Lower lobe of right lung (tissue), 2 donors: ENCODE results near the gene COL9A2. TPM values are rescaled to one million over a fixed set of nuclear protein-coding genes. Genes with fewer than 3 reads are reported as not detected.
"Not testable (repeated sequence)": the region's sequence is repeated elsewhere in the genome, so short reads cannot be mapped to it uniquely, and the experiment has no call there.

Experiments used
- ATAC-seq, 2 donors: fragments of 200-7000 bp; cut with Tn5 transposase; one replicate each; pipeline ENCODE4 v1.9.1; 2020 to 2022; ENCODE audit warnings: mild to moderate bottlenecking in 2 of 2, moderate library complexity in 2 of 2
- DNase-seq: peaks from one replicate; pipeline ENCODE4 v3.0.0-alpha.2; 2020
- H3K27ac ChIP-seq: fragments of 200-600 bp; one replicate; pipeline ENCODE4 v1.8.0; 2022
- H3K27me3 ChIP-seq: fragments of 200-600 bp; one replicate; pipeline ENCODE4 v1.8.0; 2022; ENCODE audit warnings: low read depth
- H3K36me3 ChIP-seq: fragments of 200-600 bp; one replicate; pipeline ENCODE4 v1.8.0; 2022; ENCODE audit warnings: mild to moderate bottlenecking
- H3K4me1 ChIP-seq: fragments of 200-600 bp; one replicate; pipeline ENCODE4 v1.8.0; 2022
- H3K4me3 ChIP-seq: fragments of 200-600 bp; one replicate; pipeline ENCODE4 v1.8.0; 2022; ENCODE audit warnings: mild to moderate bottlenecking
- H3K9me3 ChIP-seq: fragments of 200-600 bp; one replicate; pipeline ENCODE4 v1.8.0; 2022
- intact Hi-C: fragments of 100-400 bp; cut with DNase I; formaldehyde crosslinking; loops from one replicate; pipeline ENCODE4 v1.11.0; 2022
- total RNA-seq: library from RNA; stranded (reverse); fragmentation: NEBNext Ultra II Directional; extraction: Animal tissue kit (Norgen Biotek cat#: 25700); gene quantifications from one replicate; pipeline ENCODE4 v1.2.1, GENCODE V29; 2021
- TF ChIP-seq, protein P1 (sequence below): fragments of 200-600 bp; IDR thresholded peaks from one replicate; pipeline ENCODE4 v1.8.0; 2022; ENCODE audit warnings: antibody characterized with exemption, mild to moderate bottlenecking
- donor health status: DM: no; HTN: yes; CAD: no; lungs with severe emphysema.

COL9A2 gene
- total RNA-seq, 1 donor from 2014 or later = 7.6 TPM

DNA sequence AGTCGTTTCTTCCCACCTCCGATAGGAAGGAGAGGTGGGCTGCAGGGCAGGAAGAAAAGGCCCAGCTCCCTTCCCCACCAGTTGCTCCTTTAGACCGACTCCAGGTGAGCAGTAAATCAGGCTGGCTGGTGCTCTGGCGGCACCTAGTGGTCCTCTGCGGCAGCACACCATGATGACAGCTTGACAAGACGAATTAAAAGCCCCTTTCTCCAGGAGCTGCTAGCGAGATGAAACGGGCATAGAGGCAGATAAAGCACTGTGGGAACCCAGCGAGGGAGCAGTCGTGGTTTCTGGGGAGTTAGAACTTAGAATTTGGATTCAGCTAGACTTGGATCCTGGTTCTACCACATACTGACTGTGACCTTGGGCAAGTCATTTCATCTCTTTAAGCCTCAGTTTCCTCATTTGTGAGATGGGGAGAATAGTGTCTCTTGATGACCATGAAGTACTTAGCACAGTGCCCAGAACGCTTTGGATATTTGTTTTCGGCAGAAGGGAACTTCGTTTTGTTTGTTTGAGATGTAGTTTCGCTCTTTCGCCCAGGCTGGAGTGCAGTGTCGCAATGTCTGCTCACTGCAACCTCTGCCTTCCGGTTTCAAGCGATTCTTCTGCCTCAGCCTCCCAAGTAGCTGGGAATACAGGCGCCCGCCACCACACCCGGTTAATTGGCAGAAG lies 21.8 kb upstream of the COL9A2 start:
- H3K27ac ChIP-seq = peak overlapping the region; percentile 73
- intact Hi-C loops = loop anchor here (10.0 kb wide), 1 partner anchor 194 kb away; no protein-coding TSS in a partner anchor
- ATAC-seq = peak; percentile 88 to 95

DNA sequence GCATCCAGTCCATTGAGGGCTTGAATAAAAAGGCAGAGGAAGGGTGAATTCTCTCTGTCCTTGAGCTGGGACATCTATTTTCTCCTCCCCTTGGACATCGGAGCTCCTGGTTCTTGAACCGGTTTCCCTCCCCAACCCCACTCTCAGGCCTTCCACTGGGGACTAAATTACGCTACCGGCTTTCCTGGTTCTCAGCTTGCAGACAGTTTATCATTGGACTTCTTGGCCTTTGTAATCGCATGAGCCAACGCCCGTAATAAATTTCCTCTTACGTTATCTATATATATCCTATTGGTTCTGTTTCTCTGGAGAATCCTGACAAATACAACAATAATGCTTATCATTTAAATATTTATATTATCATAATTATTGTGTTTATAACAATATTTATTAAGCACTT lies 20.4 kb upstream of the COL9A2 start:
- DNase-seq (no peak), ATAC-seq (no peak)
- TF ChIP-seq, protein P1, sequence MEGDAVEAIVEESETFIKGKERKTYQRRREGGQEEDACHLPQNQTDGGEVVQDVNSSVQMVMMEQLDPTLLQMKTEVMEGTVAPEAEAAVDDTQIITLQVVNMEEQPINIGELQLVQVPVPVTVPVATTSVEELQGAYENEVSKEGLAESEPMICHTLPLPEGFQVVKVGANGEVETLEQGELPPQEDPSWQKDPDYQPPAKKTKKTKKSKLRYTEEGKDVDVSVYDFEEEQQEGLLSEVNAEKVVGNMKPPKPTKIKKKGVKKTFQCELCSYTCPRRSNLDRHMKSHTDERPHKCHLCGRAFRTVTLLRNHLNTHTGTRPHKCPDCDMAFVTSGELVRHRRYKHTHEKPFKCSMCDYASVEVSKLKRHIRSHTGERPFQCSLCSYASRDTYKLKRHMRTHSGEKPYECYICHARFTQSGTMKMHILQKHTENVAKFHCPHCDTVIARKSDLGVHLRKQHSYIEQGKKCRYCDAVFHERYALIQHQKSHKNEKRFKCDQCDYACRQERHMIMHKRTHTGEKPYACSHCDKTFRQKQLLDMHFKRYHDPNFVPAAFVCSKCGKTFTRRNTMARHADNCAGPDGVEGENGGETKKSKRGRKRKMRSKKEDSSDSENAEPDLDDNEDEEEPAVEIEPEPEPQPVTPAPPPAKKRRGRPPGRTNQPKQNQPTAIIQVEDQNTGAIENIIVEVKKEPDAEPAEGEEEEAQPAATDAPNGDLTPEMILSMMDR = no peak
- H3K4me3 ChIP-seq = no peak overlapping the region
- no peaks in the 10 kb centered on the region for H3K36me3 ChIP-seq
- H3K27ac ChIP-seq = no peak overlapping the region
- H3K9me3 ChIP-seq = no peaks in the 10 kb centered on the region
- peaks cover 14% of the 10 kb centered on the region for H3K4me1 ChIP-seq
- intact Hi-C loops = loop anchor here (10.0 kb wide), 1 partner anchor 193 kb away; no protein-coding TSS in a partner anchor
- peaks cover 3% of the 10 kb centered on the region for H3K27me3 ChIP-seq

More for the DNA sequence above, 21.8 kb upstream of the COL9A2 start:
- Histone ChIP-seq H3K36me3 (no peaks in the 10 kb centered on the region), H3K4me3 (peak overlapping the region; percentile 19), H3K27me3 (peaks cover 3% of the 10 kb centered on the region), H3K4me1 (peaks cover 14% of the 10 kb centered on the region), H3K9me3 (no peaks in the 10 kb centered on the region)
- TF ChIP-seq, protein P1 = peak; percentile 97
- peak; percentile 85 for DNase-seq

DNA sequence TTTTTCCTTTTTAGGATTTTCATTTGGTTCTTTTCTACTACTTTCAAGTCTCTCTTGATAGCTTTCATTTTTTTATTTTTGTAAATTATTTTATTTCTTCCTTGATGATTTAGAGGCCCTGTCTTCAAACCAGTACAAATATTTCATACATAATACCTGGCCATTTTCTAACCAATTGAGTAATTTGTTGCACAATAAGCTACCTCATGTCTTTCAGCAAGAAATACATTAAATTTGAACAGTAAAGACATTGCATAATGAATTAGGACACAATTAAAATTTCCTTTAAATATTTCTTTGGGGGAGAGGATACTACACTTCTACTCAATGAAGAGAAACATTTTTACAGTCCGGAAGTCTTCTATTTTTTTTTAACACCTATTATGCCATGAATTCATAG lies 15.6 kb upstream of the COL9A2 start:
- Histone ChIP-seq H3K27me3 (peaks cover 3% of the 10 kb centered on the region), H3K9me3 (no peaks in the 10 kb centered on the region), H3K36me3 (no peaks in the 10 kb centered on the region), H3K4me3 (no peak overlapping the region), H3K4me1 (no peaks in the 10 kb centered on the region), H3K27ac (no peak overlapping the region)
- no peak for ATAC-seq
- intact Hi-C loops = loop anchor here (10.0 kb wide), 1 partner anchor 188 kb away; no protein-coding TSS in a partner anchor
- no peak for DNase-seq
- TF ChIP-seq, protein P1 = no peak

DNA sequence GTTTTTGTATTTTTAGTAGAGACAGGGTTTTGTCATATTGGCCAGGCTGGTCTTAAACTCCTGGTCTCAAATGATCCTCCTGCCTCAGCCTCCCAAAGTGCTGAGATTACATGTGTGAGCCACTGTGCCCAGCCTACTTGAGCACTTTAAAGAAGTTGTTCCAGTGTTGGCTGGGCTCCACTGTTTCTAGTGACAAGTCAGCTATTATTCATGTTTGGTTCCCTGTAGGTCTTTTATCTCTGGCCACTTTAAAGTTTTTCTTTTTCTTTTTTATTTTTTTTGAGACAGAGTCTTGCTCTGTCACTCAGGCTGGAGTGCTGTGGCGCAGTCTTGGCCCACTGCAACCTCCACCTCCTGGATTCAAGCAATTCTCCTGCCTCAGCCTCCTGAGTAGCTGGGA lies 14.3 kb upstream of the COL9A2 start:
- H3K36me3 ChIP-seq, H3K27me3 ChIP-seq, DNase-seq, H3K4me1 ChIP-seq, ATAC-seq, H3K9me3 ChIP-seq, H3K4me3 ChIP-seq, H3K27ac ChIP-seq: not testable (repeated sequence)
- intact Hi-C loops = loop anchor here (10.0 kb wide), 1 partner anchor 187 kb away; no protein-coding TSS in a partner anchor

DNA sequence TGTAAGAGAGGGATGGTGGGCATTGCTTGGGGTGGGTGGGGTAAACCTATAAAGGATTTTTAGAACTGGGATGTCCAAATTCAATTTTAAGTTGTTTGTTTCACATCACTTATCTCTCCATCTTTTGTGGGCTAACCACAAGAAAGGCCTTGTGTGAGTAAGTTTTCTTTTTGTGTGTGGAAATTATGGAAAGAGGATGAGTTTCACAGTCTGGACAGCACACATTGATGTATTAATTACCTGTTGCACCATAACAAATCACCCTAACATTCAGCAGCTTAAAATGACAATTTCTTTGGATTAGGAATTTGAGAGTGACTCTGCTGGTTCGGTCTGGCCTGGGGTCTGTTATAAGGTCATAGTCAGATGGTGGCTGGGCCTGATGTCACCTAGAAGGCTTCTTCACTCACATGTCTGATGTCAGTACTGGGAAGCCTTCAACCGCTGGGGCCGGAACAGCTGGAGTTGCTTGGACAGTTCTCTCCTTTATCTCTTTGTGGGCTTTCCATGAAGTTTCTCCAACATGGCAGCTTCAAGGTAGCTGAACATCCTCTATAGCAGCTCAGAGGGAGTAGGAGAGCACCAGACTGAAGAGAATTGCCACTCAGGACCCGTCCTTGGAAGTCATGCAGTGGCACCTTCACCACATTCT lies 2.0 kb upstream of the COL9A2 start:
- no peaks in the 10 kb centered on the region for H3K9me3 ChIP-seq
- ATAC-seq (no peak), DNase-seq (no peak)
- intact Hi-C loops = no loop called here
- H3K27ac ChIP-seq = no peak overlapping the region
- TF ChIP-seq, protein P1 = no peak
- H3K4me3 ChIP-seq = no peak overlapping the region
- H3K4me1 ChIP-seq = peaks cover 28% of the 10 kb centered on the region
- peaks cover 34% of the 10 kb centered on the region for H3K27me3 ChIP-seq
- H3K36me3 ChIP-seq = no peaks in the 10 kb centered on the region

DNA sequence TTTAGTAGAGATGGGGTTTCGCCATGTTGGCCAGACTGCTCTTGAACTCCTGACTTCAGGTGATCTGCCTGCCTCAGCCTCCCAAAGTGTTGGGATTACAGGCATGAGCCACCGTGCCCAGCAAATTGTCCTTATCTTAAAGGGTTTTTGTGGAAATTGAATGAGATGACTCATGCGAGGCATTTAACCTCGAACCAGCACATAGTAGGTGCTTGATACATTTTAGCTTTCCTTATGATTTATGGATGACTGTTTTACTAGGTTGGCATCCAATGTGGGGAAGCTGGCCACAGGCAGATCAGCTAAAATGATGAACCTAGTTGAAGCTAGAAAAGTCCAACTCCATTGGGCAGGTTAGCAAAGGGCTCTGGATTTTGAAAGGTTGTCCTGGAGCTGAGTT lies 1.4 kb upstream of the COL9A2 start:
- H3K36me3 ChIP-seq = no peaks in the 10 kb centered on the region

More for the DNA sequence above, 1.4 kb upstream of the COL9A2 start:
- Histone ChIP-seq H3K27ac (no peak overlapping the region), H3K4me3 (no peak overlapping the region), H3K27me3 (peaks cover 34% of the 10 kb centered on the region), H3K4me1 (peaks cover 28% of the 10 kb centered on the region), H3K9me3 (no peaks in the 10 kb centered on the region)
- ATAC-seq (no peak), DNase-seq (no peak)
- TF ChIP-seq, protein P1 = no peak
- intact Hi-C loops = no loop called here
